Measurements from ENCODE around the gene BCAS1. TPM values are rescaled to one million over a fixed set of nuclear protein-coding genes. Genes with fewer than 3 reads are reported as not detected.

Gene BCAS1
- total and polyA plus RNA-seq, 2 donors (not counting 1 experiment from before 2014, with no cell fraction given): 0.97 to 1.1 TPM

DNA sequence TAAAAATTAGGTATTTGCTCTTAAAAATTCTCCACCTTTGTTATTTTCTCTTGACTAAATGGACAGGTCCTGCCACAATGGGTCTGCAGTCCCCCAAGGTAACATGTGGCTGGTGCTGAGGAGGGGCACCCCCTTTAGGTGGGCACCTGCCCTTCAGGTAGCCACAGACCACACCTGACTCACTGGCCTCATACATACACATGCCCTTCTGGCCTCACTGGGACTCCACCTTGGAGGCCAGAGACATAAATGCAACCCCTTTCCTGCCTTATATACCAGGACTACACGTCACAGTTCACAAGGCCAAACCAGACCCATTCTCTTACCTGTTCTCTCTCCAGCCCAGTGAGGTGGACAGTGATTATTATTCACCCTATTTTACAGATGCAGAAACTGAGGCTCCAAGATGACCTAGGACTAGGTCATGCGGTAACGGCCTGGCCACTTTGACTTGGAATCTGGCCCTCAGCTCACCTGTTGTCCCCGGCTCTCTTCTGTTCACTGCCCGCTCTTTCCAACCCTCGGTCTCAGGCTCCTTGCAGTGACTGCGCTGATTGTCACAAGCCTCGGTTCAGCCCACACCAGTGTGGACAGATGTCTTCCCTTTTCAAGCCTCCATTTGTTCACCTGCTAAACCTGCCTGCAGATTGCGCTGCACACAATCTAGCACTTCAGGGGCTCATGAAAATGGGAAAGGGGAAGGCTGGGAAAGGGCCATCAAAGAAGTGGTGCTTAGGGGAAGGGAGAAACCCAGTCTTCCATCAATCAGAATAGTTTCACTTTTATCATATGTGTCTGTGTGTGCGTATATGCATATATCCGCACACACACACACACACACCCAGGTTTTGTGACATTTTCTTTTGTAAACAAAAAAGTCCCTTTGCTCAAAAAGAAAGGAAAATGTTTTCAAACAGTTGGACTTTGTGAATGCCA lies 121.7 kb downstream of the BCAS1 start:
- Histone ChIP-seq H3K4me3 (ENCODE audit: control extremely low read depth in 1 of 5, extremely low read depth in 1 of 5, insufficient read depth in 1 of 5, low read depth in 2 of 5, low read length in 4 of 5) (peak overlapping the region in 1 of 5 experiments; percentile 3), H3K9me3 (ENCODE audit: control extremely low read depth in 1 of 3, control insufficient read depth in 2 of 3, insufficient read depth in 1 of 3, low read length in 2 of 3) (peaks cover 0 to 5% (median 2%) of the 10 kb centered on the region in 3 donors), H3K79me2 (ENCODE audit: control insufficient read depth, insufficient read depth, low read length) (no peaks in the 10 kb centered on the region), H3K36me3 (replicated peaks in 1 of 2; ENCODE audit: control extremely low read depth in 1 of 2, control insufficient read depth in 1 of 2, extremely low read depth in 1 of 2, insufficient read depth in 2 of 2, low read length in 1 of 2) (no peaks in the 10 kb centered on the region), H3K4me2 (replicated peaks; ENCODE audit: low read depth, low read length, poor library complexity, severe bottlenecking) (peak overlapping the region; percentile 55), H2AFZ (ENCODE audit: insufficient read depth, low read depth, low read length, poor library complexity, severe bottlenecking) (peak overlapping the region; percentile 50), H3K27ac (ENCODE audit: low read length in 2 of 2) (peak overlapping the region in 1 of 2 donors; percentile 32), H3K4me1 (ENCODE audit: control insufficient read depth in 2 of 2, insufficient read depth in 2 of 2, low read length in 2 of 2) (peaks cover 21 to 26% of the 10 kb centered on the region in 2 donors), H3K9ac (ENCODE audit: low read length) (peak overlapping the region; percentile 30), H4K20me1 (ENCODE audit: control insufficient read depth, insufficient read depth, low read length, poor library complexity, severe bottlenecking) (no peaks in the 10 kb centered on the region), H3K27me3 (replicated peaks in 1 of 4; ENCODE audit: control extremely low read depth in 1 of 4, control insufficient read depth in 3 of 4, insufficient read depth in 4 of 4, low read length in 3 of 4) (no peaks in the 10 kb centered on the region)
- ATAC-seq (ENCODE audit: low read depth): peak; percentile 25
- Mint-ChIP-seq H3K4me1 (peaks cover 26% of the 10 kb centered on the region), H3K27ac (peak overlapping the region; percentile 89), H3K9me3 (ENCODE audit: insufficient read depth) (peaks cover 4% of the 10 kb centered on the region), H3K4me3 (peak overlapping the region; percentile 75), H3K27me3 (no peaks in the 10 kb centered on the region)
- POLR2A ChIA-PET: no interaction called here
- TF ChIP-seq CTCF (IDR thresholded peaks at IDR 0.05): no peak
- TF ChIP-seq EZH2 (IDR thresholded peaks at IDR 0.05; ENCODE audit: borderline replicate concordance, insufficient read depth, low read depth, low read length, poor library complexity, severe bottlenecking): no peak
- CTCF ChIA-PET: interaction anchor here (1.1 to 1.6 kb wide), 5 partner anchors 8 to 536 kb away, joined by 3 to 6 read pairs (median 4); no protein-coding TSS in a partner anchor
- intact Hi-C loops (cut with micrococcal nuclease): loop anchor here (10.0 kb wide), 1 partner anchor 1634 kb away; no protein-coding TSS in a partner anchor
- peak; percentile 10 for DNase-seq
- 90% methylated on average over 8 of the region's 11 CpGs for WGBS (ENCODE audit: insufficient coverage)

All from B cell (primary cell).